Stimulated activated CD4-positive, alpha-beta T cell treated with anti-CD3 and anti-CD28 coated beads, Interleukin-2, amount 100 ng/mL, for 4 hours (primary cell): ENCODE measurements around the gene GSTM1.
"Not testable (repeated sequence)": the region's sequence is repeated elsewhere in the genome, so short reads cannot be mapped to it uniquely, and the experiment has no call there.

Experiments
- DNase-seq: peaks from one replicate; pipeline ENCODE4 v3.0.0-alpha.2; 2020; ENCODE audit warnings: low read depth

The GSTM1 gene

DNA sequence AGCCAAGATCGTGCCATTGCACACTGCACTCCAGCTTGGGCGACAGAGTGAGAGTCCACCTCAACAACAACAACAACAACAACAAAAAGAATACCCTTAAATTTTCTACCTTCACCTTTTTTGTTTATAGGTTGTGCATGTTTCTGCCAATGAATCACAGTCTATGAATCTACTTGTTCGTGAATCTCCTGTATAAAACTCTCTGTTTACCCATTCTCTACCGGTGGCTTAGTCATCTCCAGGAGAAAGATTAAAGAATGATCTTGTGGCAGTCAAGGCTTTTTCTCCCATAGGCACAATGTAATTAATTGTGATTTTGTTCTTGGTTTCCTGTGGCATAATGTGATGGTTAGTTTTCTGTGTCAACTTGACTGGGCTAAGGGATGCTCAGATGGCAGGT is 10.2 kb downstream of the GSTM1 start:
- not testable (repeated sequence) for DNase-seq

DNA sequence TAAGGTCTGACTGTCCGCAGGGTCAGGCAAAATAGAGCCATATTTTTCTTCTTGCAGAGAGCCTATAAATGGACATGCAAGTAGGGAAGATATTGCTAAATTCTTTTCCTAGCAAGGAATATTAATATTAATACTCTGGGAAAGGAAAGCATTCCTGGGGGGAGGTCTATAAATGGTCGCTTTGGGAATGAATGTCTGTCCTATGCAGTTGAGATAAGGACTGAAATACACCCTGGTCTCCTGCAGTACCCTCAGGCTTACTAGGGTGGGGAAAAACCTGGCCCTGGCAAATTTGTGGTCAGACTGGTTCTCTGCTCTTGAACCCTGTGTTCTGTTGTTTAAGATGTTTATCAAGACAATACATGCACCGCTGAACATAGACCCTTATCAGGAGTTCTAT is 15.3 kb downstream of the GSTM1 start:
- not testable (repeated sequence) for DNase-seq

GRCh38 chr1:109704173-109704572 is 16.6 kb downstream of the GSTM1 start:
- no peak for DNase-seq

DNA sequence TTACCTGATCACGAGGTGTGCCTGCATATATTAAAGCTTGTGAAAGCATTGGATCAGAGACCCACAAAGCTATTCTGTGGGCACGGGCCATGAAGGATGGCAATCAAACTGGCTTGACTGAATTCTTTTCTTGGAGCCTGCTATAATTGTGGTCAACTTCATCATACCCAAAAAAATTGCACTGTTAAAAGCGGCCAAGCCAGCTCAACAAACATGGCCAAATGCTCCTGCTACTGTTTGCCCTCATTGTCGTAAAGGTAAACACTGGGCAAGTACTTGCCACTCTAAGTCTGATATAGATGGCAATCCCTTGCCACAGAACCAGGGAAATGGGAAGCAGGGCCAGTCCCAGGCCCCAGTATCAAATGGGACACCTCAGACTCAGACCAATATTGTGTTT is 17.8 kb downstream of the GSTM1 start:
- DNase-seq: no peak

DNA sequence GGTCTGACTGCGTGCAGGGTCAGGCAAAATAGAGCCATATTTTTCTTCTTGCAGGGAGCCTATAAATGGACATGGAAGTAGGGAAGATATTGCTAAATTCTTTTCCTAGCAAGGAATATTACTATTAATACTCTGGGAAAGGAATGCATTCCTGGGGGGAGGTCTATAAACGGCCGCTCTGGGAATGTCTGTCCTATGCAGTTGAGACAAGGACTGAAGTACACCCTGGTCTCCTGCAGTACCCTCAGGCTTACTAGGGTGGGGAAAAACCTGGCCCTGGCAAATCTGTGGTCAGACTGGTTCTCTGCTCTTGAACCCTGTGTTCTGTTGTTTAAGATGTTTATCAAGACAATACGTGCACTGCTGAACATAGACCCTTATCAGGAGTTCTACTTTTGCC is 21.3 kb downstream of the GSTM1 start:
- not testable (repeated sequence) for DNase-seq

GRCh38 chr1:109709822-109710221 is 22.2 kb downstream of the GSTM1 start:
- DNase-seq: not testable (repeated sequence)

DNA sequence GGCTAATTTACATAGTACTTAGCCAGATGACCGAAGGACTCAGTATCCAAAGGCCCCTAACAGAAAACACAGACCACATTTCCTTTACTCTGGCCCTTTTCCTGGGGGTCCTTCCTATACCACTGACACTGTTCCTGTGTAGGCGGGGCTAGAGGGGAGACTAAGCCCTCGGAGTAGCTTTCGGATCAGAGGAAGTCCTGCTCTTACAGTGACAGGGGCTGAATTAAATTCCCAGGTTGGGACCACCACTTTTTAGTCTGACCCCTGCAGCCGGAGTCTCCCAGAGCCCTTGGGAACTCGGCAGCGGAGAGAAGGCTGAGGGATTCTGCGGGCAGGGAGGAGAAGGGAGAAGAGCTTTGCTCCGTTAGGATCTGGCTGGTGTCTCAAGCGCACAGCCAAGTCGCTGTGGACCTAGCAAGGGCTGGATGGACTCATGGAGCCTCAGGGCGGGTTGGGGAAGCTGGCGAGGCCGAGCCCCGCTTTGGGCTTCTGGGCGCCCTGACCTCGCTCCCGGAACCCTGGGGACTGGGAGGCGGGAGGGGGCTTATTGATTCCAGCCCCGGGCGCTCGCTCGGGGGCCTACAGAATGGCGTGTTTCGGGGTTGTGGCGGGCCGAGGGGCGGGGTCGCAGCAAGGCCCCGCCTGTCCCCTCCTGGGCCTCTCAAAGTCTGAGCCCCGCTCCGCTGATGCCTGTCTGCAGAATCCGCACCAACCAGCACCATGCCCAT is 24.1 kb downstream of the GSTM1 start, which contains the start of gene GSTM5:
Gene GSTM5 (plus strand): TSS at position 659 of the 728 bp plus-strand sequence. CDS start 62 bp downstream, at position 721.
- DNase-seq: not testable (repeated sequence)

GRCh38 chr1:109712321-109712864 is 24.8 kb downstream of the GSTM1 start:
- no peak for DNase-seq

DNA sequence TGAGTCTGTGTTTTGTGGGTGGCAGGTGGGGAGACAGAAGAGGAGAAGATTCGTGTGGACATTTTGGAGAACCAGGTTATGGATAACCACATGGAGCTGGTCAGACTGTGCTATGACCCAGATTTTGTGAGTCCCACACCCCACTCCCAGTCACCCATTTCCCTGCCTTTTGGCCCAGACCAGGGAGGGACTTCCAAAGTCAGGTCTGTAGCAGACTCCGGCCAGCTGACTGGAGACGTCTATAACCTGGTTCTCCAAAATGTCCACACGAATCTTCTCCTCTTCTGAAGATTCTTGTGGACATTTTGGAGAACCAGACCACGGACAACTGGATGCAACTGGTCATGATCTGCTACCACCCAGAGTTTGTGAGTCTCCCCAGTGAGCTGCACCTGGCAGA is 26.0 kb downstream of the GSTM1 start:
- DNase-seq: no peak

- no peak for DNase-seq
These were observed 27.2 kb downstream of the GSTM1 start for GRCh38 chr1:109714661-109715372.

DNA sequence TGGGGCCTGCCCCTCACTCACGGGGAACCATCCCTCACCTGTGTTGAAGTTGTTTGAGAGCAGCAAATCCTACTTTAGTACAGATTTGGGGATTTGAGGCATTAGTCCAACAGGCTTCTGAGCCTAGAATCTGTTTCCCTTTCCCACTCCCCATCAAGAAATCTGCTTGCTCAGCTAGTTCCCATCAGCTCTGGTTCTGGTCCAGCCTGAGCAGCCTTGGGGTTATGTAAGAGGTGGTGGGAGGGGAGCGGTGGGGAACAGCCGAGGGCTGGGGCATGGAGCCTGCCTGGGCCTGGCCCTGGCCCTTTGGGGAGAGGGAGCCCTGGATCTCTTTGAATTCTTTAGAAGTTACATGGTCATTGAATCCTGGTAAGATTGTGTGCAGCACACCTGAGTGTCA is 28.5 kb downstream of the GSTM1 start:
- DNase-seq: no peak

GRCh38 chr1:109716570-109717090 is 29.0 kb downstream of the GSTM1 start:
- DNase-seq: no peak

DNA sequence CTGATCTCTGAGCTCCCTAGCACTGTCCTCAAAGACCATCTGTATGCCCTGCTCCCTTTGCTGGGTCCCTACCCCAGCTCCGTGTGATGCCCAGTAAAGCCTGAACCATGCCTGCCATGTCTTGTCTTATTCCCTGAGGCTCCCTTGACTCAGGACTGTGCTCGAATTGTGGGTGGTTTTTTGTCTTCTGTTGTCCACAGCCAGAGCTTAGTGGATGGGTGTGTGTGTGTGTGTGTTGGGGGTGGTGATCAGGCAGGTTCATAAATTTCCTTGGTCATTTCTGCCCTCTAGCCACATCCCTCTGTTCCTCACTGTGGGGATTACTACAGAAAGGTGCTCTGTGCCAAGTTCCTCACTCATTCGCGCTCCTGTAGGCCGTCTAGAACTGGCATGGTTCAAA is 30.1 kb downstream of the GSTM1 start:
- DNase-seq: no peak

DNA sequence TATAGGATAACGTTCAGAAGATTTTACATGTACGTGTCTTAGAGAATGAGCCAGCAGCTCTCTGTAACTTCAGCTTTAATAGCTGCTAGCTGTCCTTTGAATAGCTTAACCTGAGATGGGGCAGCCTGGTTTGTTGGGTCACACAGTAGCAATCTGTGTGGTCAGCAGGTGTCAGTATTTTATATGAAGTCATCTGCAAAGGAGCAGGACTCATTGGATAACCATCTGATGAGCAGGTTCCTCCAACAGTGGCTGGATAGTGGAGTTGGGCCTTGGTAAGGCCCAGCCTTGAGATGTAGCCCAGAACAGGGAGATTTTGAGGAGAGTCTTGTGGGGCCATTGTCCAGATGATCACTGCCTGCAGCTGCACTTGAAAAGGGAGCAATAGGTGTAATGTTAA is 30.9 kb downstream of the GSTM1 start:
- no peak for DNase-seq

DNA sequence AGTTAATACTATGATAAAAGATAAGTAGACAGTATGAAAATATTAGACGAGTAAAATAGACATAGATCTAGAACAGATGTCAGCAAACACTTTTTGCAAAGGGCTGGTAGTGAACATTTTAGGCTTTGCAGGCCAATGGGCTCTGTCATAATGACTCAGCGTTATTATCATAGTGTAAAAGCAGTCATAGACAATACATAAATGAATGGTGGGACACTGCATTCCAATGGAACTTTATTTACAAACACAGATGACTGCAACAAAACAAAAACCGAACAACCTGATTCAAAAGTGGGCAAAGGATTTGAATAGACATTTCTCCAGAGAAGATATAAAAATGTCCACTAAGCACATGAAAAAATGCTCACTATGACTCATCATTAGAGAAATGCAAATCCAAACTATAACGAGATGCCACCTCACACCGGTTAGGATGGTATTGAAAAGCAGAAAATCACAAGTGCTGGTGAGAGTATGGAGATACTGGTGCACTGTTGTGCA is 31.8 kb downstream of the GSTM1 start:
- DNase-seq: no peak

GRCh38 chr1:109721042-109721441 is 33.4 kb downstream of the GSTM1 start:
- DNase-seq: no peak

DNA sequence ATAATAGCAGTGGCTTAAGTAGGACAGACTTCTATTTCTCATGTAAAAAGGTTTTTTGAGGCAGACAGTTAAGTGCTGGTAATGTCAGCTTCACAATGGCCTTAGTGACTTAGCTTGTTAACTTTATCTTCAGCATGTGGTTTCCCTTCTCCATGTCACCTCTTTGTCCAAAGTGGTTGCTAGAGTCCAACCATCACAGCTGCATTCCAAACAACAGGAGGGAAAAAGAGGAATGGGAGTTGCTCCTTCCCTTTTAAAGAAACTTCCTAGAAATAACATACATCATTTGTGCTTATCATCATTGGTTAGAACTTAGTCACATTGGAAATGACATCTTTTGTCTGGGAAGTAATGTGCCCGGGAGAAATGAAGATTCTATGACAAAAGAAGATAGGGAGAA is 34.4 kb downstream of the GSTM1 start:
- no peak for DNase-seq

- no peak for DNase-seq
These were observed 35.5 kb downstream of the GSTM1 start for GRCh38 chr1:109722908-109723691.

- no peak for DNase-seq
These were observed 37.3 kb downstream of the GSTM1 start for GRCh38 chr1:109724933-109725332.

DNA sequence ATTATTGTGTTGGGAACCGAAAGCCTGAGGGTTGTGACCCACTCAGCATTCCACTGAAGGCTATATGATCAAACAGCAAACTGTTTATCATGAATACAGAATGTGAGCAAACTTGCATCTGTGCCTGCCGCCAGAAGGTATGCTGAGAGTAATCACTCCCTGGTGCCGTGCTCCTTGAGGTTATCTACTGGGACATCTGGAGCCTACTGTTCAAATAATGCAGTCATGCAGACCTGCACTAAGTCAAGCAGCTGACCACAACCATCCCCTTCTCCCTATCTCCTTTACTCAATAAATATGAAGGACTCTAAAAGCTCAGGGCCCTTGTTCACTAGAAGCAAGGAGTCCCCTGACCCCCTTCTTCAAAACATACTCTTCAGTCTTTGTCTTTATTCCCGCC is 37.9 kb downstream of the GSTM1 start:
- DNase-seq: no peak

- DNase-seq: no peak
These were observed 38.4 kb downstream of the GSTM1 start for GRCh38 chr1:109726007-109726406.
